ENCODE results near the gene ABHD14A.

ABHD14A gene

DNA sequence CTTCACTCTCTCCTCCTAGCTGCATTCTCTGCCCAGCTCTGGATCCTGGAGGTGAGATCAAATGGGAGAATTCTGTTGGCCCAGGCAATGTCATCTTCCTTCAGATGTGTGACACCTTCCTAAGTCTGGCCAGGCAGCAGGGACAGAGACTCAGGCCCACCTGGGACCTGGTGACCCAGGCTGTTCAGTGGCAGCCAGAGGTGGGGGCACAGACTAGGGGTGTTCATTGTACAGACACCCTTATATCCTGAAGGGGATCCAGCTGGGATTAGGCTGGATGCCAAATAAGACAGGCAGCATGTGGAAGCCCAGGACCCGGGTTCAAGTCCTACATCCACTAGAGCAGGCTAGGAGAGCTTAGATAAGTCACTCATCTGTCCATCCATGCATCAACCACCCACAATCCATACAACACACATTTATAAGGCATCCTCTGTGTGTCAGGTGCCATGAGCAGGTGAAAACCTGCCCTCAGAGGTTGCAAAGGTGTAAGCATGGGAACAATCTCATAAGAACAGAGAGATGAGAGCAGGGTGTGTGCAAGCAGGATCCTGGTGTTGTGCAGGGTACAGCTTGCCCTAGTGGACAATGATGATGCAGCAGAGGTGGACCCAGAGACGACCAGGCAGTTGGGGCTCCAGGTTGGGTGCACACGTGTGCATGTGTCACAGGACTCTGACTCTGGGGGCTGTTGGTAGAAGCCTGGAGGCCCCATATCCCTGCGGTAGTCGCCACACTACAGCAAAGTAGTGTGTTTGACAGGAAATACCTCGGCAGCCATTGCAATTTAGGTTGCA, 39.1 kb downstream of the ABHD14A start:
- TF ChIP-seq CTCF (IDR thresholded peaks at IDR 0.05; ENCODE audit: low read depth, low read length, missing control alignments) = no peak
- in situ Hi-C loops (cut with HindIII; ENCODE audit: low sequenced_read_pairs) = no loop called here
- H3K4me3 ChIP-seq (ENCODE audit: low read depth, low read length) = no peak overlapping the region
- DNase-seq (ENCODE audit: low read depth) = no peak

DNA sequence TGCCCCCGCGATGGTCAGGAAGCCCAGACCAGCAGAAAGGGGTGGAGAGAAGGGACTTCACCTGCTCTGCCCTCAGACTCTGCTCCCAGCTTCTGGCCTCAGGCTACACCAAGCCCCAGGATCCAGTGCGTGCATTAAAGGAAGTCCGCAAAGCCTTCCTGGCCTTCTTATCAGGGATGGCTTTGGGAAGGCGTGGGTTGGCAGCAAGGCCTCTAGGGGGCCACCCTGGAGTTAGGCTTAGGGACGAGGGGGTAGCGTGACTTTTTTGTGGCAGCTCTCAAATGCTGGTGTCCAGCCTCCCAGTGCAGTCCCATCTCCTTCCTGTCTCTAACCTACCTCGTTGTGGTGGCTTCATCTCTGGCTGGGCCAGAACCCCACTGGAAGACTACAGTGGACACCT, 39.7 kb downstream of the ABHD14A start:
- DNase-seq (ENCODE audit: low read depth) = no peak
- in situ Hi-C loops (cut with HindIII; ENCODE audit: low sequenced_read_pairs) = no loop called here
- TF ChIP-seq CTCF (IDR thresholded peaks at IDR 0.05; ENCODE audit: low read depth, low read length, missing control alignments) = peak; percentile 34
- H3K4me3 ChIP-seq (ENCODE audit: low read depth, low read length) = no peak overlapping the region

GRCh38 chr3:52015438-52016228, 40.8 kb downstream of the ABHD14A start:
- in situ Hi-C loops (cut with HindIII; ENCODE audit: low sequenced_read_pairs) = no loop called here
- no peak overlapping the region for H3K4me3 ChIP-seq (ENCODE audit: low read depth, low read length)
- DNase-seq (ENCODE audit: low read depth) = no peak

GRCh38 chr3:52017586-52017985, 42.7 kb downstream of the ABHD14A start:
- no peak overlapping the region for H3K4me3 ChIP-seq (ENCODE audit: low read depth, low read length)
- in situ Hi-C loops (cut with HindIII; ENCODE audit: low sequenced_read_pairs) = no loop called here
- DNase-seq (ENCODE audit: low read depth) = no peak
- no peak for TF ChIP-seq CTCF (IDR thresholded peaks at IDR 0.05; ENCODE audit: low read depth, low read length, missing control alignments)

More at GRCh38 chr3:52015438-52016228, 40.8 kb downstream of the ABHD14A start:
- no peak for TF ChIP-seq CTCF (IDR thresholded peaks at IDR 0.05; ENCODE audit: low read depth, low read length, missing control alignments)

GRCh38 chr3:52018319-52019000, 43.6 kb downstream of the ABHD14A start:
- DNase-seq (ENCODE audit: low read depth) = no peak
- no peak for TF ChIP-seq CTCF (IDR thresholded peaks at IDR 0.05; ENCODE audit: low read depth, low read length, missing control alignments)
- no peak overlapping the region for H3K4me3 ChIP-seq (ENCODE audit: low read depth, low read length)
- in situ Hi-C loops (cut with HindIII; ENCODE audit: low sequenced_read_pairs) = no loop called here

DNA sequence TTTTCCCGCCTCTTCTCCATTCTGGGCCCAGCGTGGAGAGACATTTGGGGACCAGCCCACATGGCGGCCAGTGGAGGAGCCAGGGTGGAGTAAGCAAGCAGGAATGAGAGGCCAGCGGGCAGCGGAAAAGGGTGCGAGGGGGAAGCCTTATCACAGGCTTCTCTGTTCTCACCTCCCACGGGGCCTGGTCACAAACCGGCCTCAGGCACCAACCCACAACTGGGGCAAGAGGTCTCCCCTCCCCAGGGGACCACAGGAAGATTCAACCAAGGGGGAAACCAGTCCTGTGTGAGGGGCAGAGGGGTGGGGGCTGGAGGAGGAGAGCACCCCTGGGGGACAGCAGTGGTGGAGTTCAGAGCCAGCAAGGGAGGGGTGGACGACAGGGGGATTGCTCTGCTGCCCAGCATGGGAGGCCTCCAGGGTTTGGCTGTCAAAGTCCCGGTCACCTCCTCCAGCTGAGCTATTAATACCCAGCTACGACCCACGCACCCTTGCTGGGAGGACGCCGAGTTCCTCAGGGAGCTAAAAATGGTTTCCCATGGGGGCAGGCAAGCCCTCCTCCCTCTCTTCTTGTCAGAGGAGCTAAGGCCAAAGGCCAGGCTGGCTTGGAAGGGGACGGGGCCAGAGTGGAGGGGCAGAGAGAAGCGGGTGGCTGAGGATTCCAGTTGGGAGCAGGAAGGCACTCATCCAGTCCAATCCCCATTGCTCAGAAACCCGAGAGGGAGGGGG, 44.7 kb downstream of the ABHD14A start:
- TF ChIP-seq CTCF (IDR thresholded peaks at IDR 0.05; ENCODE audit: low read depth, low read length, missing control alignments) = no peak
- DNase-seq (ENCODE audit: low read depth) = no peak
- in situ Hi-C loops (cut with HindIII; ENCODE audit: low sequenced_read_pairs) = no loop called here
- no peak overlapping the region for H3K4me3 ChIP-seq (ENCODE audit: low read depth, low read length)

Measured in astrocyte of the cerebellum (primary cell).